Adrenal gland (tissue), 5 donors: ENCODE data around the gene ALG6.

Experiments used
- CTCF ChIP-seq, 6 experiments: fragments of 450-650 bp in 4 of 6; fragments of 200-600 bp in 2 of 6; sonication (generic) in 1 of 6; IDR thresholded peaks; 1 replicate in 5 of 6; 2 replicates in 1 of 6; pipeline versions ENCODE4 v1.5.1 to v1.8.0; 2016 to 2021; ENCODE audit warnings: antibody characterized with exemption in 6 of 6, mild to moderate bottlenecking in 2 of 6, moderate library complexity in 1 of 6
- POLR2A ChIP-seq, 2 donors: fragments of 450-650 bp; IDR thresholded peaks; one replicate each; pipeline ENCODE4 v1.6.1; 2017; ENCODE audit warnings: antibody characterized with exemption in 2 of 2, mild to moderate bottlenecking in 2 of 2, moderate library complexity in 1 of 2
- donor health status: DM: no; HTN: no; CAD: no.

- TF ChIP-seq CTCF (IDR thresholded peaks at IDR 0.05) (no peak), POLR2A (IDR thresholded peaks at IDR 0.05) (no peak)
Measured at GRCh38 chr1:63325279-63325985, 42.0 kb upstream of the ALG6 start.
